GM12873 (cell line): Measurements from ENCODE around the gene GSAP.

Experiments
- CTCF ChIP-seq: IDR thresholded peaks from 2 replicates; pipeline ENCODE4 v1.5.1; 2012; ENCODE audit warnings: low read depth, mild to moderate bottlenecking, moderate library complexity, low read length, control low read depth; ENCODE audit not compliant: insufficient read depth; ENCODE audit errors: missing control alignments

The GSAP gene

GRCh38 chr7:77458786-77459185 is 42.6 kb upstream of the GSAP start:
- TF ChIP-seq CTCF: no peak

- TF ChIP-seq CTCF: no peak
Observed at GRCh38 chr7:77457779-77458178, 41.6 kb upstream of the GSAP start.

- TF ChIP-seq CTCF: no peak
Observed at GRCh38 chr7:77456696-77457095, 40.5 kb upstream of the GSAP start.

- TF ChIP-seq CTCF: no peak
Observed at GRCh38 chr7:77455321-77455720, 39.2 kb upstream of the GSAP start.

- TF ChIP-seq CTCF: no peak
Observed at GRCh38 chr7:77454802-77455201, 38.7 kb upstream of the GSAP start.

GRCh38 chr7:77453531-77453930 is 37.4 kb upstream of the GSAP start:
- TF ChIP-seq CTCF: no peak

GRCh38 chr7:77450613-77451012 is 34.5 kb upstream of the GSAP start:
- no peak for TF ChIP-seq CTCF
